IMR-90 (cell line): ENCODE measurements around the gene SUSD6. TPM values are rescaled to one million over a fixed set of nuclear protein-coding genes. Genes with fewer than 3 reads are reported as not detected.
"Not testable (repeated sequence)": the region's sequence is repeated elsewhere in the genome, so short reads cannot be mapped to it uniquely, and the experiment has no call there.

Experiments
- ATAC-seq: fragments of 200-7000 bp; cut with Tn5 transposase; 2 replicates; pipeline ENCODE4 v1.9.1; 2020; ENCODE audit warnings: low read depth, mild to moderate bottlenecking, moderate library complexity
- BruUV-seq: library from RNA; stranded (reverse); fragments of 400-500 nt; replicated peaks from 2 replicates; lab custom pipeline; 2021; lab: Mats Ljungman, UMichigan
- CTCF ChIA-PET: fragments of 300-600 bp; formaldehyde crosslinking; extraction: SDS; loops from one replicate; lab custom pipeline; 2021; ENCODE audit warnings: antibody characterized with exemption; lab: Yijun Ruan, JAX
- POLR2A ChIA-PET: fragments of 300-600 bp; sonication (Branson Sonifier 250); formaldehyde crosslinking; loops from one replicate; lab custom pipeline; 2022; ENCODE audit warnings: antibody characterized with exemption; ENCODE audit not compliant: unreplicated experiment; lab: Charles Lee
- DNase-seq: peaks from one replicate; pipeline ENCODE4 v3.0.0; 2013
- H2AFZ ChIP-seq: replicated peaks from 2 replicates; pipeline ENCODE3; 2013; ENCODE audit warnings: low read length, mild to moderate bottlenecking; ENCODE audit not compliant: poor library complexity
- H2AK5ac ChIP-seq: 2 replicates; pipeline ENCODE4 v1.6.1; 2013; ENCODE audit warnings: low read depth, low read length, inconsistent platforms
- H2AK9ac ChIP-seq: replicated peaks from 2 replicates; pipeline ENCODE3; 2013; ENCODE audit warnings: mild to moderate bottlenecking, low read depth, low read length, moderate library complexity; ENCODE audit not compliant: poor library complexity
- H2BK120ac ChIP-seq: 2 replicates; pipeline ENCODE4 v1.6.1; 2013; ENCODE audit warnings: low read depth, low read length, inconsistent platforms
- H2BK15ac ChIP-seq: 3 replicates; pipeline ENCODE4 v1.6.1; 2013; ENCODE audit warnings: low read depth, low read length, inconsistent platforms
- H2BK20ac ChIP-seq: 2 replicates; pipeline ENCODE4 v1.6.1; 2013; ENCODE audit warnings: low read depth, mild to moderate bottlenecking, inconsistent platforms, low read length, moderate library complexity
- H2BK5ac ChIP-seq: 2 replicates; pipeline ENCODE4 v1.6.1; 2013; ENCODE audit warnings: mild to moderate bottlenecking, low read depth, low read length, inconsistent platforms; ENCODE audit not compliant: poor library complexity, severe bottlenecking
- H3K14ac ChIP-seq: replicated peaks from 2 replicates; pipeline ENCODE4 v1.6.1; 2013; ENCODE audit warnings: low read depth, low read length, inconsistent platforms
- H3K18ac ChIP-seq: 2 replicates; pipeline ENCODE4 v1.6.1; 2013; ENCODE audit warnings: low read depth, low read length, control low read depth
- H3K23ac ChIP-seq: 2 replicates; pipeline ENCODE4 v1.6.1; 2013; ENCODE audit warnings: low read depth, low read length, inconsistent platforms
- H3K27ac ChIP-seq: 2 replicates; pipeline ENCODE4 v1.5.1; 2013; ENCODE audit warnings: mild to moderate bottlenecking, control low read depth, low read length; ENCODE audit not compliant: insufficient read depth
- H3K27me3 ChIP-seq: 2 replicates; pipeline ENCODE4 v1.6.1; 2013; ENCODE audit warnings: low read length; ENCODE audit not compliant: control insufficient read depth, insufficient read depth
- H3K36me3 ChIP-seq: 2 replicates; pipeline ENCODE4 v1.6.1; 2013; ENCODE audit warnings: low read length, mixed read lengths; ENCODE audit not compliant: control insufficient read depth, insufficient read depth
- H3K4ac ChIP-seq: 2 replicates; pipeline ENCODE4 v1.6.1; 2013; ENCODE audit warnings: low read depth, low read length, inconsistent platforms
- H3K4me1 ChIP-seq: 2 replicates; pipeline ENCODE4 v1.6.1; 2013; ENCODE audit warnings: low read length, mixed read lengths; ENCODE audit not compliant: control insufficient read depth, insufficient read depth
- H3K4me2 ChIP-seq: 2 replicates; pipeline ENCODE4 v1.6.1; 2013; ENCODE audit warnings: low read depth, mild to moderate bottlenecking, control low read depth, low read length, moderate library complexity
- H3K4me3 ChIP-seq: 2 replicates; pipeline ENCODE4 v1.5.1; 2013; ENCODE audit warnings: low read depth, mild to moderate bottlenecking, control low read depth, low read length, moderate library complexity; ENCODE audit not compliant: insufficient read depth
- H3K56ac ChIP-seq: 2 replicates; pipeline ENCODE4 v1.6.1; 2013; ENCODE audit warnings: low read length, inconsistent platforms; ENCODE audit not compliant: insufficient read depth; ENCODE audit errors: extremely low read depth
- H3K79me1 ChIP-seq, 2 experiments: 2 replicates each; pipeline ENCODE4 v1.6.1; 2013; ENCODE audit warnings: low read length in 2 of 2, inconsistent platforms in 1 of 2, low read depth in 1 of 2
- H3K9ac ChIP-seq: 2 replicates; pipeline ENCODE4 v1.6.1; 2013; ENCODE audit warnings: low read depth, low read length, control low read depth
- H3K9me1 ChIP-seq: 2 replicates; pipeline ENCODE4 v1.6.1; 2013; ENCODE audit warnings: low read length, inconsistent platforms; ENCODE audit not compliant: insufficient read depth
- H3K9me3 ChIP-seq: 2 replicates; pipeline ENCODE4 v1.6.1; 2013; ENCODE audit warnings: low read length; ENCODE audit not compliant: control insufficient read depth, insufficient read depth
- H4K20me1 ChIP-seq: 2 replicates; pipeline ENCODE4 v1.6.1; 2013; ENCODE audit warnings: low read length, inconsistent platforms; ENCODE audit not compliant: insufficient read depth
- H4K5ac ChIP-seq: 2 replicates; pipeline ENCODE4 v1.6.1; 2013; ENCODE audit warnings: mild to moderate bottlenecking, low read depth, low read length, control low read depth
- H4K8ac ChIP-seq, 2 experiments: 2 replicates each; pipeline ENCODE4 v1.6.1; 2013; ENCODE audit warnings: low read depth in 2 of 2, low read length in 2 of 2, control low read depth in 1 of 2, inconsistent platforms in 1 of 2
- H4K91ac ChIP-seq: 2 replicates; pipeline ENCODE4 v1.6.1; 2013; ENCODE audit warnings: low read depth, low read length, inconsistent platforms; ENCODE audit not compliant: insufficient read depth
- CEBPB ChIP-seq: IDR thresholded peaks from 2 replicates; pipeline ENCODE4 v1.6.1; 2012; ENCODE audit warnings: low read depth, low read length, improper control_type of control experiment
- WGBS, 2 experiments: methylation state at CpG; one replicate each; pipeline versions ENCODE4 v1.1.5 to v1.1.7; 2013; ENCODE audit warnings: missing lambda C conversion rate in 2 of 2; ENCODE audit not compliant: insufficient read length in 1 of 2; ENCODE audit errors: extremely low coverage in 2 of 2; 5-methylcytosine and 5-hydroxymethylcytosine counted together
- dilution Hi-C: fragments of 300-500 bp; cut with HindIII; formaldehyde crosslinking; loops from one replicate; pipeline ENCODE4 v1.14.3; 2018; ENCODE audit warnings: low sequenced_read_pairs; ENCODE audit not compliant: unreplicated experiment
- in situ Hi-C: fragments of 300-500 bp; cut with MboI; formaldehyde crosslinking; loops from 3 replicates; pipeline ENCODE4 v1.14.3; 2019; ENCODE audit warnings: low sequenced_read_pairs, inconsistent platforms, mixed read lengths
- intact Hi-C: fragments of 100-400 bp; cut with micrococcal nuclease; formaldehyde crosslinking; loops from 2 replicates; pipeline ENCODE4 v1.10.0; 2022
- polyA plus RNA-seq, 3 experiments: library from polyadenylated mRNA; depleted of rRNA; stranded (reverse); fragments of >200 nt; gene quantifications; 2 replicates each; pipeline ENCODE4 v1.2.3, GENCODE V29; 2012; ENCODE audit warnings: low replicate concordance in 1 of 3
- total RNA-seq: library from RNA; depleted of rRNA; stranded (reverse); fragments of >200 nt; gene quantifications from 2 replicates; pipeline ENCODE4 v1.2.3, GENCODE V29; 2012

The SUSD6 gene
- total and polyA plus RNA-seq, 2 of the 4 experiments (the other 2 are of a cell fraction): 2.3 to 10.1 TPM

DNA sequence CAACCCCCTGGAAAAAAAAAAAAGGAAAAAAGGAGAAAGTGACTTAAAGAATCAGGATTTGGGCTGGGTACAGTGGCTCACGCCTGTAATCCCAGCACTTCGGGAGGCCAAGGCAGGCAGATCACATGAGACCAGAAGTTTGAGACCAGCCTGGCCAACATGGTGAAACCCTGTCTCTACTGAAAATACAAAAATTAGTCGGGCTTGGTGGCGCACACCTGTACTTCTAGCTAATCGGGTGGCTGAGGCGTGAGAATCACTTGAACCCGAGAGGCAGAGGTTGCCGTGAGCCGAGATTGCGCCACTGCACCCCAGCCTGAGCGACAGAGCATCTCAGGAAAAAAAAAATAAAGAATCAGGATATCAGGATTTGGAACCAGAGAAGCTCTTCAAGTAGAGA, 36.2 kb downstream of the SUSD6 start:
- POLR2A ChIA-PET, dilution Hi-C loops, H3K36me3 ChIP-seq, H3K9me3 ChIP-seq, H2AFZ ChIP-seq, H4K5ac ChIP-seq, H2AK9ac ChIP-seq, BruUV-seq, H3K9ac ChIP-seq, H3K27me3 ChIP-seq, H3K56ac ChIP-seq, H3K23ac ChIP-seq, H3K4me3 ChIP-seq, DNase-seq, H3K18ac ChIP-seq, ATAC-seq, in situ Hi-C loops, H3K4me2 ChIP-seq: not testable (repeated sequence)
- H3K27ac ChIP-seq: peak overlapping the region; percentile 17
- 0 out of 2 replicates have a peak overlapping the region, but pooled peaks have one; percentile 41 for H2BK20ac ChIP-seq
- peaks cover 39 to 87% of the 10 kb centered on the region in 2 experiments for H3K79me1 ChIP-seq
- H2BK5ac ChIP-seq: peak overlapping the region; percentile 20
- WGBS, 2 experiments: 87% methylated on average over 4 of the region's 11 CpGs; no CpG with 5 or more reads in 1 of the 2 experiments
- intact Hi-C loops: loop anchor here (5.0 kb wide), 1 partner anchor 35 kb away; the partner anchor contains the start of gene SUSD6
- H3K4me1 ChIP-seq: peaks cover 33% of the 10 kb centered on the region
- CTCF ChIA-PET: interaction anchor here (0.6 kb wide), 1 partner anchor 75 kb away, joined by 3 read pairs; no protein-coding TSS in a partner anchor
- peak overlapping the region; percentile 44; the same call in 1 of the 3 replicates for H2BK15ac ChIP-seq
- H4K91ac ChIP-seq: peak overlapping the region; percentile 16; the same call in 1 of the 2 replicates
- peak overlapping the region; percentile 54; the same call in 1 of the 2 replicates for H2AK5ac ChIP-seq
- peaks cover 37% of the 10 kb centered on the region for H3K9me1 ChIP-seq
- peak overlapping the region; percentile 26; the same call in 1 of the 2 replicates for H3K4ac ChIP-seq
- peak; percentile 27; the same call in 1 of the 2 replicates for TF ChIP-seq CEBPB
- peak overlapping the region; percentile 38; the same call in 1 of the 2 replicates for H3K14ac ChIP-seq
- H4K8ac ChIP-seq: peak overlapping the region in 1 of 2 experiments; percentile 15; a peak in 1 of 4 replicates
- H2BK120ac ChIP-seq: peak overlapping the region; percentile 16; the same call in 1 of the 2 replicates
- peaks cover 65% of the 10 kb centered on the region for H4K20me1 ChIP-seq
